Transverse colon (tissue), 4 donors: ENCODE measurements around the gene BANF2.

Experiments
- POLR2A ChIP-seq: fragments of 450-650 bp; IDR thresholded peaks from one replicate; pipeline ENCODE4 v1.6.1; 2016; ENCODE audit warnings: antibody characterized with exemption, mild to moderate bottlenecking, moderate library complexity
- POLR2AphosphoS5 ChIP-seq, 3 donors: sonication (generic); formaldehyde crosslinking; IDR thresholded peaks; one replicate each; pipeline ENCODE4 v1.6.1; 2016; ENCODE audit warnings: antibody characterized with exemption in 3 of 3
- TF ChIP-seq, protein P1 (sequence below), 5 experiments: fragments of 200-600 bp in 3 of 5; fragments of 450-650 bp in 2 of 5; sonication (generic) in 3 of 5; IDR thresholded peaks; 1 replicate in 2 of 5; 2 replicates in 3 of 5; pipeline ENCODE4 v1.5.1; 2016 to 2017; ENCODE audit warnings: antibody characterized with exemption in 5 of 5, inconsistent platforms in 3 of 5, mild to moderate bottlenecking in 2 of 5, moderate library complexity in 1 of 5

DNA sequence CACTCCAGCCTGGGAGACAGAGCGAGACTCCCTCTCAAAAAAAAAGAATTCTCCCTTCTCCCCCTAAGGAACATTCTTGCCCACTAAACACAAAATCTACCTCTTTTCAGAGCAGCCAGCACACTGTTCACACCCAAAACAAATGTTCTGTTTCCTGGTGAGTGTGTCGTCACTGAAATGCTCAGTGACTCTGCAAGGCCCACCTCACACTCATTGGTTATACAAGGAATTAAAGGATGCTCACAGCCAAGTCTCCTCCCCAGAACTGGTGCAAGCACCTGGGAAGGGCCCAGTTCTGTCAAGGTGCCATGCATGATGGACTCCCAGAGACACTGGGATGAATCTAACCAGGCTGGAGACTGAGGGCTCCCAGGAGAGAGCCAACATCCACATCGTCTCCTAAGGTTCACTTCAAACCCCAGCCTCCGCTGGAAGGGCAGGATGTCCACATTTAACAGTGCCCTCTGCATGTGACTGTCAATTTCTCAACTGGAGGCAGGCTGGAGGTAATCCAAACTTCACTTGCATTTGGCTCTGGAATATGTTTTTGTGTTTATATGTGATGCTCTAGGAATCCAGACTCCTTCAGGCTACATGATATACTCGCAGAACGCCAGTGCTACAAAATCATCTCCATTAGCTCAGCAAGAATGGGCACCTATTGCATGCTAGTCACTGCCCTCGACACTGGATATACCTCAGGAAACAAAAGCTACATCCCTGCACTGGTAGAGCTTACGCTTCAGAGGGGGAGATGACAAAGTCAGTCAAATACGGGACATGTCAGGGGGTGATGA, 24.8 kb upstream of the BANF2 start:
- TF ChIP-seq POLR2A (no peak), POLR2AphosphoS5 (IDR thresholded peaks at IDR 0.05) (no peak)
- TF ChIP-seq, protein P1, sequence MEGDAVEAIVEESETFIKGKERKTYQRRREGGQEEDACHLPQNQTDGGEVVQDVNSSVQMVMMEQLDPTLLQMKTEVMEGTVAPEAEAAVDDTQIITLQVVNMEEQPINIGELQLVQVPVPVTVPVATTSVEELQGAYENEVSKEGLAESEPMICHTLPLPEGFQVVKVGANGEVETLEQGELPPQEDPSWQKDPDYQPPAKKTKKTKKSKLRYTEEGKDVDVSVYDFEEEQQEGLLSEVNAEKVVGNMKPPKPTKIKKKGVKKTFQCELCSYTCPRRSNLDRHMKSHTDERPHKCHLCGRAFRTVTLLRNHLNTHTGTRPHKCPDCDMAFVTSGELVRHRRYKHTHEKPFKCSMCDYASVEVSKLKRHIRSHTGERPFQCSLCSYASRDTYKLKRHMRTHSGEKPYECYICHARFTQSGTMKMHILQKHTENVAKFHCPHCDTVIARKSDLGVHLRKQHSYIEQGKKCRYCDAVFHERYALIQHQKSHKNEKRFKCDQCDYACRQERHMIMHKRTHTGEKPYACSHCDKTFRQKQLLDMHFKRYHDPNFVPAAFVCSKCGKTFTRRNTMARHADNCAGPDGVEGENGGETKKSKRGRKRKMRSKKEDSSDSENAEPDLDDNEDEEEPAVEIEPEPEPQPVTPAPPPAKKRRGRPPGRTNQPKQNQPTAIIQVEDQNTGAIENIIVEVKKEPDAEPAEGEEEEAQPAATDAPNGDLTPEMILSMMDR (IDR thresholded peaks at IDR 0.05) = no peak
